HG03139 (cell line): ENCODE measurements around the gene PKP3.

Experiments used
- ATAC-seq: cut with Tn5 transposase; IDR thresholded peaks from one replicate; pipeline ENCODE4 v1.9.1; 2021; ENCODE audit not compliant: unreplicated experiment

Gene PKP3

GRCh38 chr11:441418-442274, 47.6 kb downstream of the PKP3 start, which contains the start of gene ANO9:
TSS of gene ANO9 (minus strand) at chr11:442011. CDS start at chr11:441926, 85 bp downstream.
- ATAC-seq, result no peak

GRCh38 chr11:442611-443081, 48.6 kb downstream of the PKP3 start:
- ATAC-seq, result no peak

GRCh38 chr11:443542-444199, 49.7 kb downstream of the PKP3 start:
- ATAC-seq, result no peak

GRCh38 chr11:444396-445144, 50.6 kb downstream of the PKP3 start:
- no peak for ATAC-seq

GRCh38 chr11:445765-446588, 52.0 kb downstream of the PKP3 start:
- ATAC-seq, result no peak

- ATAC-seq, result no peak
These were observed 52.9 kb downstream of the PKP3 start for GRCh38 chr11:446891-447290.

GRCh38 chr11:447923-448731, 54.1 kb downstream of the PKP3 start:
- peak; percentile 43 for ATAC-seq

GRCh38 chr11:449889-450808, 56.1 kb downstream of the PKP3 start, which contains the start of gene PTDSS2:
TSS of gene PTDSS2 (plus strand) at chr11:450279. CDS start at chr11:450456, 177 bp downstream.
- ATAC-seq, result peak; percentile 75

- no peak for ATAC-seq
These were observed 56.9 kb downstream of the PKP3 start for GRCh38 chr11:450809-451451.

- no peak for ATAC-seq
These were observed 57.7 kb downstream of the PKP3 start for GRCh38 chr11:451738-452137.

- ATAC-seq, result no peak
These were observed 58.3 kb downstream of the PKP3 start for GRCh38 chr11:452203-452744.

GRCh38 chr11:452916-453527, 59.0 kb downstream of the PKP3 start:
- ATAC-seq, result no peak

GRCh38 chr11:453564-453963, 59.6 kb downstream of the PKP3 start:
- no peak for ATAC-seq

- ATAC-seq, result no peak
These were observed 60.0 kb downstream of the PKP3 start for GRCh38 chr11:454043-454442.
